HepG2 (cell line): ENCODE results near the gene UCHL3. TPM values are rescaled to one million over a fixed set of nuclear protein-coding genes. Genes with fewer than 3 reads are reported as not detected.

Source experiments
- ATAC-seq: fragments of 200-7000 bp; cut with Tn5 transposase; 3 replicates; pipeline ENCODE4 v1.9.1; 2020; ENCODE audit warnings: mild to moderate bottlenecking, moderate library complexity
- BruUV-seq: library from RNA; stranded (reverse); fragments of 400-500 nt; replicated peaks from 2 replicates; lab custom pipeline; 2021; lab: Mats Ljungman, UMichigan
- CTCF ChIA-PET: fragments of 300-600 bp; formaldehyde crosslinking; extraction: SDS; loops from one replicate; lab custom pipeline; 2021; ENCODE audit warnings: low total read pairs, inconsistent platforms, low intra/inter-chr PET ratio; lab: Yijun Ruan, JAX
- POLR2A ChIA-PET: fragments of 350-600 bp; sonication (Branson Sonifier 250); formaldehyde crosslinking; loops from one replicate; lab custom pipeline; 2020; ENCODE audit warnings: antibody characterized with exemption, inconsistent platforms; lab: Yijun Ruan, JAX
- DNase-seq: peaks from one replicate; pipeline ENCODE4 v3.0.0-alpha.2; 2015; ENCODE audit warnings: low spot score
- FAIRE-seq: peaks from 3 replicates; lab custom pipeline; 2011; peaks lifted over from hg19 to GRCh38; lab: Jason Lieb, UNC
- H2AFZ ChIP-seq: one replicate; pipeline ENCODE4 v1.6.1; 2011; ENCODE audit warnings: low read length, inconsistent platforms
- H3K27ac ChIP-seq: fragments of 300-600 bp; 3 replicates; pipeline ENCODE4 v1.8.0; 2011; ENCODE audit warnings: mixed run types, mild to moderate bottlenecking, mixed read lengths, low read length, inconsistent platforms; ENCODE audit not compliant: insufficient read depth; ENCODE audit errors: extremely low read length
- H3K27me3 ChIP-seq, 2 experiments: fragments of 200-600 bp in 1 of 2; 2 replicates in 1 of 2; 3 replicates in 1 of 2; pipeline versions ENCODE4 v1.6.0 to v1.8.0; 2011; ENCODE audit warnings: low read length in 2 of 2, mild to moderate bottlenecking in 2 of 2, moderate library complexity in 2 of 2, inconsistent platforms in 1 of 2; ENCODE audit not compliant: insufficient read depth in 2 of 2, control insufficient read depth in 1 of 2
- H3K36me3 ChIP-seq, 2 experiments: fragments of 200-600 bp in 1 of 2; replicated peaks in 1 of 2; 2 replicates in 1 of 2; 3 replicates in 1 of 2; pipeline versions ENCODE4 v1.5.1 to v1.8.0; 2011; ENCODE audit warnings: low read length in 2 of 2, inconsistent platforms in 1 of 2; ENCODE audit not compliant: insufficient read depth in 2 of 2, control insufficient read depth in 1 of 2
- H3K4me1 ChIP-seq: 2 replicates; pipeline ENCODE4 v1.5.1; 2012; ENCODE audit warnings: low read length, inconsistent platforms; ENCODE audit not compliant: insufficient read depth
- H3K4me2 ChIP-seq: 2 replicates; pipeline ENCODE4 v1.6.0; 2011; ENCODE audit warnings: low read depth, low read length, inconsistent platforms
- H3K4me3 ChIP-seq, 3 experiments: fragments of 200-600 bp in 1 of 3; sonication (generic), shearing (Covaris generic) in 1 of 3; replicated peaks in 1 of 3; 2 replicates each; pipeline ENCODE4 v1.5.1; 2011 to 2016; ENCODE audit warnings: low read length in 3 of 3, inconsistent platforms in 2 of 3, low read depth in 2 of 3, mild to moderate bottlenecking in 2 of 3, control low read depth in 1 of 3, mixed read lengths in 1 of 3; ENCODE audit not compliant: insufficient read depth in 1 of 3
- H3K79me2 ChIP-seq: one replicate; pipeline ENCODE4 v1.6.1; 2011; ENCODE audit warnings: low read length, inconsistent platforms; ENCODE audit not compliant: insufficient read depth
- H3K9ac ChIP-seq: 2 replicates; pipeline ENCODE4 v1.6.0; 2011; ENCODE audit warnings: mild to moderate bottlenecking, low read depth, low read length, inconsistent platforms; ENCODE audit not compliant: insufficient read depth
- H3K9me3 ChIP-seq: 2 replicates; pipeline ENCODE4 v1.5.1; 2012; ENCODE audit warnings: mild to moderate bottlenecking, low read length
- H4K20me1 ChIP-seq: 2 replicates; pipeline ENCODE4 v1.6.0; 2011; ENCODE audit warnings: inconsistent platforms, mild to moderate bottlenecking, low read length, moderate library complexity; ENCODE audit not compliant: insufficient read depth
- ETS1 ChIP-seq: sonication (generic); formaldehyde crosslinking; IDR thresholded peaks from 2 replicates; pipeline ENCODE4 v1.4.0; 2020; ENCODE audit warnings: missing genetic modification reagents
- GFI1 ChIP-seq: sonication (generic); formaldehyde crosslinking; IDR thresholded peaks from 2 replicates; pipeline ENCODE4 v1.5.0; 2020; ENCODE audit warnings: missing genetic modification reagents, mild to moderate bottlenecking, borderline replicate concordance
- HBP1 ChIP-seq: IDR thresholded peaks from 2 replicates; pipeline ENCODE4 v1.6.1; 2016; ENCODE audit warnings: low read depth, control low read depth
- HOXA5 ChIP-seq: sonication (generic); formaldehyde crosslinking; IDR thresholded peaks from 2 replicates; pipeline ENCODE4 v1.4.0; 2020; ENCODE audit warnings: missing genetic modification reagents
- PREB ChIP-seq: sonication (generic); formaldehyde crosslinking; IDR thresholded peaks from 2 replicates; pipeline ENCODE4 v1.4.0; 2020; ENCODE audit warnings: missing genetic modification reagents
- RBM39 ChIP-seq: fragments of 200-400 bp; formaldehyde crosslinking; IDR thresholded peaks from one replicate; pipeline ENCODE4 v1.6.1; 2018; ENCODE audit warnings: antibody characterized with exemption, mild to moderate bottlenecking, low read depth, low read length; ENCODE audit not compliant: poor library complexity, severe bottlenecking
- REPIN1 ChIP-seq: sonication (generic); formaldehyde crosslinking; IDR thresholded peaks from 2 replicates; pipeline ENCODE4 v1.8.0; 2022; ENCODE audit warnings: missing genetic modification reagents, low read depth, mild to moderate bottlenecking, borderline replicate concordance
- TAF15 ChIP-seq: fragments of 200-400 bp; formaldehyde crosslinking; IDR thresholded peaks from one replicate; pipeline ENCODE4 v1.6.1; 2018; ENCODE audit warnings: mild to moderate bottlenecking, low read depth, low read length; ENCODE audit not compliant: poor library complexity, severe bottlenecking
- ZNF260 ChIP-seq: sonication (generic); formaldehyde crosslinking; IDR thresholded peaks from 2 replicates; pipeline ENCODE4 v1.4.0; 2020; ENCODE audit warnings: missing genetic modification reagents, low read depth, mild to moderate bottlenecking, borderline replicate concordance
- ZNF503 ChIP-seq: sonication (generic); formaldehyde crosslinking; IDR thresholded peaks from 2 replicates; pipeline ENCODE4 v1.4.0; 2020; ENCODE audit warnings: missing genetic modification reagents
- ZNF772 ChIP-seq: sonication (generic); formaldehyde crosslinking; IDR thresholded peaks from 2 replicates; pipeline ENCODE4 v1.5.0; 2020; ENCODE audit warnings: mild to moderate bottlenecking, missing genetic modification reagents
- ZNF883 ChIP-seq: sonication (generic); formaldehyde crosslinking; IDR thresholded peaks from 2 replicates; pipeline ENCODE4 v1.5.1; 2020; ENCODE audit warnings: mild to moderate bottlenecking, missing genetic modification reagents; ENCODE audit errors: not compliant biosample characterization
- ZSCAN20 ChIP-seq: sonication (generic); formaldehyde crosslinking; IDR thresholded peaks from 2 replicates; pipeline ENCODE4 v1.4.0; 2020; ENCODE audit warnings: missing genetic modification reagents, mild to moderate bottlenecking, borderline replicate concordance
- WGBS: methylation state at CpG from one replicate; pipeline ENCODE4 v1.1.6; 2017; ENCODE audit warnings: low lambda C conversion rate; 5-methylcytosine and 5-hydroxymethylcytosine counted together
- in situ Hi-C: cut with HindIII; loops from 2 replicates; pipeline ENCODE4 v1.10.0; 2017; ENCODE audit warnings: low pct_unique_long_range_greater_than_20kb; ENCODE audit not compliant: extremely low pct_ligation_motif_present
- intact Hi-C: fragments of 100-400 bp; cut with micrococcal nuclease; formaldehyde crosslinking; loops from one replicate; pipeline ENCODE4 v1.10.0; 2022; ENCODE audit not compliant: unreplicated experiment
- polyA plus RNA-seq, 8 experiments: library from polyadenylated mRNA; depleted of rRNA in 3 of 8; stranded (reverse) in 7 of 8; unstranded in 1 of 8; fragments of >200 nt; fragmentation: Illumina TruSeq in 4 of 8; extraction: Trizol in 4 of 8; gene quantifications; 2 replicates each; pipeline versions ENCODE4 v1.2.1 to v1.2.3, GENCODE V29; 2011 to 2016; ENCODE audit warnings: low read depth in 4 of 8, missing spikeins in 1 of 8, mixed read lengths in 1 of 8; ENCODE audit not compliant: insufficient read depth in 1 of 8
- total RNA-seq, 5 experiments: library from RNA; depleted of rRNA; stranded (reverse); fragments of >200 nt; fragmentation: Illumina TruSeq; extraction: Trizol; gene quantifications; 2 replicates each; pipeline ENCODE4 v1.2.3, GENCODE V29; 2016; ENCODE audit warnings: low read depth in 1 of 5
- TF ChIP-seq, protein P1 (sequence below): sonication (generic); formaldehyde crosslinking; IDR thresholded peaks from 2 replicates; pipeline ENCODE4 v1.4.0; 2020; ENCODE audit warnings: mild to moderate bottlenecking, missing genetic modification reagents, borderline replicate concordance
- TF ChIP-seq, protein P2 (sequence below): IDR thresholded peaks from 2 replicates; pipeline ENCODE4 v1.6.1; 2016

The UCHL3 gene
- total and polyA plus RNA-seq, 2 of the 13 experiments (the other 11 are each of a cell fraction or from before 2014, with no cell fraction given) = 36.2 to 93.3 TPM

DNA sequence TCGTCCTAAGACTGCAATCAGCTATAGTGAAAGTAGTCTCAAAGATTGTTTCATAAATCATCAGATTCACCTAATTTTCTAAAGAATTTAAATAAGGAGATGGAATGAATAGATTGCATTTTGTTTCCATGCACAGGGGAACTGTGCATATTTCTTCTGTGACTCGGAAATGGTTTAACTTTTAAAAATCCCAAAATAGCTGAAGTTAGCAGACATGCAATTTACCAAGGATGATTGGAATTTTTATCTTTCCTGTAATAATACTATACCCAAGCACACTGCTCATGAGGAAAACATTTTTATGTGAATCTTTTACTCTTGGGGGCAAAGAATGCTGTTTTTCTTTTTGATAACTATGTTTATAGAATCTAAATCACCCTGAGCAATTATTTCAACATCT, 71.6 kb downstream of the UCHL3 start:
- Histone ChIP-seq H3K9me3 (no peaks in the 10 kb centered on the region), H4K20me1 (no peaks in the 10 kb centered on the region), H3K4me2 (no peak overlapping the region), H3K4me3 (no peak overlapping the region), H2AFZ (no peak overlapping the region), H3K9ac (no peak overlapping the region), H3K36me3 (no peaks in the 10 kb centered on the region; a peak in 1 of 5 replicates), H3K79me2 (no peaks in the 10 kb centered on the region), H3K27me3 (no peaks in the 10 kb centered on the region), H3K4me1 (no peaks in the 10 kb centered on the region), H3K27ac (no peak overlapping the region)
- in situ Hi-C loops (no loop called here), intact Hi-C loops (no loop called here)
- POLR2A ChIA-PET = no interaction called here
- CTCF ChIA-PET = no interaction called here
- TF ChIP-seq, protein P1, sequence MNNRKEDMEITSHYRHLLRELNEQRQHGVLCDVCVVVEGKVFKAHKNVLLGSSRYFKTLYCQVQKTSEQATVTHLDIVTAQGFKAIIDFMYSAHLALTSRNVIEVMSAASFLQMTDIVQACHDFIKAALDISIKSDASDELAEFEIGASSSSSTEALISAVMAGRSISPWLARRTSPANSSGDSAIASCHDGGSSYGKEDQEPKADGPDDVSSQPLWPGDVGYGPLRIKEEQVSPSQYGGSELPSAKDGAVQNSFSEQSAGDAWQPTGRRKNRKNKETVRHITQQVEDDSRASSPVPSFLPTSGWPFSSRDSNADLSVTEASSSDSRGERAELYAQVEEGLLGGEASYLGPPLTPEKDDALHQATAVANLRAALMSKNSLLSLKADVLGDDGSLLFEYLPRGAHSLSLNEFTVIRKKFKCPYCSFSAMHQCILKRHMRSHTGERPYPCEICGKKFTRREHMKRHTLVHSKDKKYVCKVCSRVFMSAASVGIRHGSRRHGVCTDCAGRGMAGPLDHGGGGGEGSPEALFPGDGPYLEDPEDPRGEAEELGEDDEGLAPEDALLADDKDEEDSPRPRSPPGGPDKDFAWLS = no peak
- TF ChIP-seq ZSCAN20 (CRISPR knock-in tag) = no peak
- no peak for TF ChIP-seq GFI1 (CRISPR knock-in tag)
- no peak for TF ChIP-seq ETS1 (CRISPR knock-in tag)
- no peak for TF ChIP-seq TAF15
- TF ChIP-seq RBM39 = no peak
- TF ChIP-seq ZNF260 (CRISPR knock-in tag) = no peak
- TF ChIP-seq ZNF503 = no peak
- TF ChIP-seq REPIN1 (CRISPR knock-in tag) = no peak
- TF ChIP-seq, protein P2, sequence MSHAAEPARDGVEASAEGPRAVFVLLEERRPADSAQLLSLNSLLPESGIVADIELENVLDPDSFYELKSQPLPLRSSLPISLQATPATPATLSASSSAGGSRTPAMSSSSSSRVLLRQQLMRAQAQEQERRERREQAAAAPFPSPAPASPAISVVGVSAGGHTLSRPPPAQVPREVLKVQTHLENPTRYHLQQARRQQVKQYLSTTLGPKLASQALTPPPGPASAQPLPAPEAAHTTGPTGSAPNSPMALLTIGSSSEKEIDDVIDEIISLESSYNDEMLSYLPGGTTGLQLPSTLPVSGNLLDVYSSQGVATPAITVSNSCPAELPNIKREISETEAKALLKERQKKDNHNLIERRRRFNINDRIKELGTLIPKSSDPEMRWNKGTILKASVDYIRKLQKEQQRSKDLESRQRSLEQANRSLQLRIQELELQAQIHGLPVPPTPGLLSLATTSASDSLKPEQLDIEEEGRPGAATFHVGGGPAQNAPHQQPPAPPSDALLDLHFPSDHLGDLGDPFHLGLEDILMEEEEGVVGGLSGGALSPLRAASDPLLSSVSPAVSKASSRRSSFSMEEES = no peak
- no peak for TF ChIP-seq HBP1
- no peak for TF ChIP-seq ZNF883
- no peak for TF ChIP-seq HOXA5 (CRISPR knock-in tag)
- TF ChIP-seq ZNF772 = no peak
- no peak for TF ChIP-seq PREB (CRISPR knock-in tag)
- no peak for FAIRE-seq
- no TSS peak for BruUV-seq
- DNase-seq = no peak
- WGBS = 93% methylated on average over 2 of the region's 2 CpGs
- ATAC-seq = no peak
